Mucosa of rectum (tissue), 2 donors: Measurements from ENCODE around the gene WASF3.

Experiments used
- H3K27ac ChIP-seq, 2 donors: one replicate each; pipeline ENCODE4 v1.7.0; 2013; ENCODE audit warnings: inconsistent platforms in 2 of 2, low read depth in 2 of 2, low read length in 2 of 2
- H3K27me3 ChIP-seq, 2 donors: one replicate each; pipeline ENCODE4 v1.7.0; 2013; ENCODE audit warnings: low read length in 2 of 2; ENCODE audit not compliant: control insufficient read depth in 2 of 2, insufficient read depth in 2 of 2
- H3K36me3 ChIP-seq, 2 donors: one replicate each; pipeline ENCODE4 v1.7.0; 2013; ENCODE audit warnings: low read length in 2 of 2; ENCODE audit not compliant: control insufficient read depth in 2 of 2, insufficient read depth in 2 of 2
- H3K4me1 ChIP-seq, 2 donors: one replicate each; pipeline ENCODE4 v1.7.0; 2013; ENCODE audit warnings: low read length in 2 of 2, mild to moderate bottlenecking in 1 of 2; ENCODE audit not compliant: control insufficient read depth in 2 of 2, insufficient read depth in 2 of 2
- H3K4me3 ChIP-seq, 2 donors: one replicate each; pipeline ENCODE4 v1.7.0; 2013; ENCODE audit warnings: low read length in 2 of 2
- H3K9ac ChIP-seq, 2 donors: one replicate each; pipeline ENCODE4 v1.7.0; 2013; ENCODE audit warnings: low read length in 2 of 2, low read depth in 1 of 2, mild to moderate bottlenecking in 1 of 2
- H3K9me3 ChIP-seq, 2 donors: one replicate each; pipeline ENCODE4 v1.7.0; 2013; ENCODE audit warnings: low read length in 2 of 2; ENCODE audit not compliant: control insufficient read depth in 2 of 2
- donor health status: healthy.
- donor health status: Normal muscosa, but diverticular disease.

WASF3 gene

DNA sequence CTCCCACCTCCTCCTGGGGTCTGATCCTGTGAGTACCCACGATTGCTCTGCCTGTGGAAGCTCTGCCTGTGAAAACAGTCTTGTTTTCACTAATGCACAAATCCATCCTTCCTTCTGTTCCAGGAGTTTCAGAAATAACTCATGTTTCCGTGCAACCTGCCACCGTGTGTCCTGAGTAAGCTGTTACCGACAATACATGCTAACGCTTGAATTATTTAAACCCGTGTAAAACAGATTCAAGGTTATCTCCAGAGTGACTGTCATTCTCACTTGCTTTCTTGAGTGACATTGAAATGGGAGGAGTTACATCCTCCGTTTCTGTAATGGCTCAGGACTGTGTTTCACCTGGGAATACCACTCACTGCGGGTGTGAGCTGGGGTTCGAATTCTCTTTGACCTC, 178.2 kb downstream of the WASF3 start:
- Histone ChIP-seq H3K9me3 (no peaks in the 10 kb centered on the region), H3K27me3 (no peaks in the 10 kb centered on the region), H3K4me3 (no peak overlapping the region), H3K4me1 (no peaks in the 10 kb centered on the region), H3K9ac (no peak overlapping the region), H3K36me3 (no peaks in the 10 kb centered on the region), H3K27ac (no peak overlapping the region)
